ENCODE data around the gene COL1A2.

COL1A2 gene

GRCh38 chr7:94394437-94395140 lies at the start of gene COL1A2:
Gene COL1A2, plus strand, starts transcription at chr7:94394895. Its CDS starts 137 bp downstream, at chr7:94395032.
- in situ Hi-C loops (cut with MboI; ENCODE audit: low sequenced_read_pairs) = no loop called here

- in situ Hi-C loops (cut with MboI; ENCODE audit: low sequenced_read_pairs) = no loop called here
Observed at GRCh38 chr7:94345907-94346306, 48.8 kb upstream of the COL1A2 start.

GRCh38 chr7:94348142-94348541 lies 46.6 kb upstream of the COL1A2 start:
- in situ Hi-C loops (cut with MboI; ENCODE audit: low sequenced_read_pairs) = no loop called here

GRCh38 chr7:94350734-94351133 lies 44.0 kb upstream of the COL1A2 start:
- in situ Hi-C loops (cut with MboI; ENCODE audit: low sequenced_read_pairs) = no loop called here

- in situ Hi-C loops (cut with MboI; ENCODE audit: low sequenced_read_pairs) = no loop called here
Observed at GRCh38 chr7:94351703-94352102, 43.0 kb upstream of the COL1A2 start.

DNA sequence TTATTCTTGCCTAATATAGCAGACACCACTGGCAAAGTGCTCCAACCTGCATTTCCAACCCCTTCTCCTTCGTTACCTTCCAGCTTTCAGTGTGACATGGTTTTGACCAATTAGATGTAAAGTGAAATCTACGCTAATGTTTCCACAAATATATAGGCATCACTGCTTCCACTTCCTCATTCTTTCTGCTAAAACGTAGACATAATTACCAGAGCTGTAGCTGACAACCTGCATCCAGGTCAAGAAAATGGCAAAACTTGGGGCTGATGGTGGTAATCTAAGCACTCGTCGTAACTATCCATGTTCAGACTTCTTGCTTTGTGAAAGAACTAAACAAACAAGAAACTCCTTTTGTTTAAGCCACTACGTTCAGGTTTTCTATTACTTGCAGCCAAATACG lies 41.8 kb upstream of the COL1A2 start:
- in situ Hi-C loops (cut with MboI; ENCODE audit: low sequenced_read_pairs) = no loop called here

- in situ Hi-C loops (cut with MboI; ENCODE audit: low sequenced_read_pairs) = no loop called here
Observed at GRCh38 chr7:94354953-94355352, 39.7 kb upstream of the COL1A2 start.

DNA sequence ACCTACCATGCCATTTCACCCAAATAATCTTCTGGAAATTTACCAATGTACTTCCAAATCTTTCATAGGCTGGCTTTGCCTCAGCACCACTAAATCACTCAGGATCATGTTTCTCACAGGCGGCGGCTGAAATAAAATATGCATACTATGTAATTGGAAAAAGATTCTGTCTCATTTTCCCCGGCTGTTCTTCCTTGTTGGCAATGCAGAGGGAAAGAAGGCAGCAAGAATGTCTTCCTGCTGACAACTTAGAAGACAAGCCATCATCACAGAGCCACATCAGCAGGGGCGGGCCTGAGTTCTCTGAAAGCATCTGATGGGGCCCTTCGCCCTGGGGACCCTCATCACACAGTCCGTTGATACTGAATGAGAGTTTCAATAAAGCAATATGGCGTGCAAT lies 39.2 kb upstream of the COL1A2 start:
- in situ Hi-C loops (cut with MboI; ENCODE audit: low sequenced_read_pairs) = no loop called here

- in situ Hi-C loops (cut with MboI; ENCODE audit: low sequenced_read_pairs) = no loop called here
Observed at GRCh38 chr7:94357076-94357475, 37.6 kb upstream of the COL1A2 start.

- in situ Hi-C loops (cut with MboI; ENCODE audit: low sequenced_read_pairs) = no loop called here
Observed at GRCh38 chr7:94360926-94361325, 33.8 kb upstream of the COL1A2 start.

GRCh38 chr7:94362276-94362675 lies 32.4 kb upstream of the COL1A2 start:
- in situ Hi-C loops (cut with MboI; ENCODE audit: low sequenced_read_pairs) = no loop called here

DNA sequence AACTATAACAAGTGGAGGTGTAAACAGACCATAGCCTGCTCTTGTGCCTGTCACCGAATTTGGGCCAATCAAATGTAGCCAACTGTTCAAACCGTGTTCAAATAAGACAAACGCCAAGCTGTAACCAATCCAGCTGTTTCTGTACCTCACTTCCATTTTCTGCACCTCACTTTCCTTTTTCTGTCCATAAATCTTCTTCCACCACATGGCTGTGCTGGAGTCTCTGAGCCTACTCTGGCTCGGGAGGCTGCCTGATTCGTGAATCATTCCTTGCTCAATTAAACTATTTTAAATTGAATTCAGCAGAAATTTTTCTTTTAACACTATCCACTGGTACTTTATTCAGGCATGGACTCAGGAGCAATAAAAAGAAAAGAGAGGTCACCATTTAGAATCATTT lies 29.9 kb upstream of the COL1A2 start:
- in situ Hi-C loops (cut with MboI; ENCODE audit: low sequenced_read_pairs) = no loop called here

- in situ Hi-C loops (cut with MboI; ENCODE audit: low sequenced_read_pairs) = no loop called here
Observed at GRCh38 chr7:94366163-94366562, 28.5 kb upstream of the COL1A2 start.

DNA sequence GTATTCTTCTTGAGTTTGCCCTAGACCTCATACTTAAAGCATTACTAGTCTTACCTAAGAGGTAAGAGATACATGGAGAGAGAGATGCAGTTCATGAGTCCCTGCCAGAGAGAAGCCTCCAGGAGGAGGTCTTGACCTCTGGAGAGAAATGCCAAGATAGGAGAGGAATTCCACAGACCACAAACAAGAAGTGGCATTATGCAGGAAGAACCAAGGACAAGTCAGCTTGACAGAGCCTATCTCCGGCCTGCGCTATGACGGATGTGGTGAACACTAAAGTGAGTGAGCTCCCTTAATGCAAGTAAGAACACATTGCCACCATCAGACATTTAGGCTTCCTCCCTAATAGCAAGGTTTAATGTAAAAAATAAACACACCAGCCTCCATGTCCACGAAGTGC lies 27.9 kb upstream of the COL1A2 start:
- in situ Hi-C loops (cut with MboI; ENCODE audit: low sequenced_read_pairs) = no loop called here

DNA sequence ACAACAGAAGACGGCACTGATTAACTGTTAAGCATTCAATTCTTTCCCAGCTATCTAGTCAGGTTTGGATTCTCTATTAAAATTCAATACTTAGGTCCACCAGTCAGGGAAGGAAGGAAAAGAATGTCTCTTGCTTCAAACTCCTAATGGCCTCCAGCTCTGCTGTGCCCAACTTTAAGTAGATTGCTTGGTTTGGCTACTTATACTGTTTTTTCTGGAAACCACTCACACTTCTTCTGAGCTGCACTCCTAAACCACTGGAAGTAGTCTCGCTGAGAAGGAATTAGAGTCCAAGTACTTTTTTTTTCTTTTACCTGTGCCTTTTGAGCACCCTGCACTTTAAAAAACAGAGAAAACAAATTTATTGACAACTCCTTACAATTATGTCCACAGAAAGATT lies 26.7 kb upstream of the COL1A2 start:
- in situ Hi-C loops (cut with MboI; ENCODE audit: low sequenced_read_pairs) = no loop called here

DNA sequence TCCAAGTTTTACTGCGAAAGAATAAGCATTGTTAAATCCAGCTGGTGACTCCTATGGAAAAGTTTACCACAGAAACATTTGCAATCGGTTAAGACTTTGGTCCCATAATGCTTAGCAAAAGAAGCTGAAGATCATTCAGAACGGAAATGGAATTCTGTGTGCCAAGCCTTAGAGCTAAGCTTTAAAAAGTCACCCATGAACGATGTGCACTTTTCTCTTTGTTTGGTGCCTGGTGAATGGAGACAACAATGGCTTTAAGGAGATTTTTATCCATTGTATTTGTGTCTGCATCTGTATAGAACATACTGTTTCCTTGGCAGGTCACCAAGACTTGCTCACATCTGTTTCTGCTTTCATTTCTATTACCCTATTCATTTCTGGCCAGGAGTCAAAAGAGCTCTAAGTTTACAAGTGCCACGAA lies 26.3 kb upstream of the COL1A2 start:
- in situ Hi-C loops (cut with MboI; ENCODE audit: low sequenced_read_pairs) = no loop called here

- in situ Hi-C loops (cut with MboI; ENCODE audit: low sequenced_read_pairs) = no loop called here
Observed at GRCh38 chr7:94374231-94374630, 20.5 kb upstream of the COL1A2 start.

GRCh38 chr7:94374721-94375566 lies 19.8 kb upstream of the COL1A2 start:
- in situ Hi-C loops (cut with MboI; ENCODE audit: low sequenced_read_pairs) = no loop called here

DNA sequence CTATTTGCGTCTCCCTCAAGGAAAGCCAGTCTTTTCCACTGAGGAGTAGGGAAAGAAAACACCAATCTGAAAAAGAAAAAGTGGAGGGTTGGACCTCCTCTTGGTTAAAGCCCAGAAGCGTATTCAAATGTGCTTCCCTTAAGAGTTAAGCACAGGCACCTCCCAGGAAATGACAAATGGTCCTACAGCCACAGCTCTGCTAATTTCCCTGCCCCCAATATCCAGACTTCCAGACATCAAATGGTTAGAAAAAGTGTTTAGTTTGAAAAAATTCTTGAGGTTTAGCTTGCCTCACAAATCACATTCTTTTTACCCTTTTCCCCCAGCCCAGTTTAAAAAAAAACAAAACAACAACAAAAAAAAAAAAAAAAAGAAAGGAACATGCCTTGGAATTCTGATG lies 19.0 kb upstream of the COL1A2 start:
- in situ Hi-C loops (cut with MboI; ENCODE audit: low sequenced_read_pairs) = no loop called here

DNA sequence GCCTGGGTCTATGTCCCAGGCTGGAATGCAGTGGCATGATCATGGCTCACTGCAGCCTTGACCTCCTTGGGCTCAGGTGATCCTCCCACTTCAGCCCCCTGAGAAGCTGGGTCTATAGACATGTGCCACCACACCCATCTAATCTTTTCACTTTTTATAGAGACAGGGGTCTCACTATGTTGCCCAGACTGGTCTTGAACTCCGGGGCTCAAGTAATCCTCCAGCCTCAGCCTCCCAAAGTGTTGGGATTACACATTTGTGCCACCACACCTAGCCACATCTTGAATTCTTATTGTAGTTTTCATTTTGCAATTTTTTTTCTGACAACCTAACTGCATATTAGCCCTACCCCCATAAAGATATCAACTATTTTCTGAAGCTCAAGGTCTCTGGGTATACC lies 18.4 kb upstream of the COL1A2 start:
- in situ Hi-C loops (cut with MboI; ENCODE audit: low sequenced_read_pairs) = no loop called here

DNA sequence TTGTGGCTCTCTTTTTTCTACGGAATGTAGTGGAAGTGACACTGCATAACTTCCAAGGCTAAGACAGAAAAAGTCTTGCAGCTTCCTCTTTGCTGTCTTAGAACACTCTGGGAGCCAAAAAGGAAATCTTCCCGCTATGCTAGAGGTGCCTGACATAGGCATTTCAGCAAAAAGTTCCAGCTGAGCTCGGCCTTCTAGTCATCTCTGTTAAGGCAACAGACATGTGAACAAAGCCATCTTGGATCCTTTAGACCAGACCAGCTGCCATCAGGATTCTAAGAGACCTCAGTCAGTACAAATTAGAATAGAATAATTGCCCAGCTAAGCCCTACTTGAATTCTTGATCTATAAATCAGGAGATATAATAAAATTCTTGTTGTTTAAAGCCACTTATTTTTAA lies 16.3 kb upstream of the COL1A2 start:
- in situ Hi-C loops (cut with MboI; ENCODE audit: low sequenced_read_pairs) = no loop called here

DNA sequence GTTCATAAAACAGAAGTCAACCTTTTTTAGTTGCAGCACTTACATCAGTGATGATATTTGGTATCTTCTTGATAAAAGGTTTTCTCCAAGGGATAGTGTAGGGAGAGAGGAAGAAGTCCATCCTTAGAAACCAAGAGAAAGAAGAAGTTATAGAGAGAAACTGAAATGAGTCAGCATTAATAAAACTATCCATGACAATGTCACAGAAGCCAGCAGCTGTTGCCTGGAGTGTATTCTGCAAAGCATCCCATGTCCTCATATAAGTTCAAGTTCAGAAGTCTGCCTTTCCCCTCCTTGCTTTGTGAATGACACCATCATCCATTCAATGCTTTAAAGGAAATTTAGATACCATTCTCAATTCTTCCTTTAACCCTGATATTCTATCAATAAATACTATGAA lies 14.4 kb upstream of the COL1A2 start:
- in situ Hi-C loops (cut with MboI; ENCODE audit: low sequenced_read_pairs) = no loop called here
